Measurements from ENCODE around the gene PRMT3. TPM values are rescaled to one million over a fixed set of nuclear protein-coding genes. Genes with fewer than 3 reads are reported as not detected.

PRMT3 gene
- 20.9 and 23.6 TPM in 2 replicates for total RNA-seq (2021)
- Bru-seq, nascent RNA = percentile 84 among the genes with signal in this experiment
- percentile 73 among the genes with signal in this experiment for BruChase-seq, experiment 1, labeled RNA remaining after a 2-hour chase
- percentile 65 among the genes with signal in this experiment for BruChase-seq, experiment 2, labeled RNA remaining after a 6-hour chase
- long read RNA-seq, transcript PRMT3-202 (16 exons, 2,653 nt) = major isoform, 50 of 56 reads
- long read RNA-seq, partial matches to known transcripts = 0 of 56 reads
- long read RNA-seq, other reads (novel, unspliced or antisense) = 3 of 56 reads

DNA sequence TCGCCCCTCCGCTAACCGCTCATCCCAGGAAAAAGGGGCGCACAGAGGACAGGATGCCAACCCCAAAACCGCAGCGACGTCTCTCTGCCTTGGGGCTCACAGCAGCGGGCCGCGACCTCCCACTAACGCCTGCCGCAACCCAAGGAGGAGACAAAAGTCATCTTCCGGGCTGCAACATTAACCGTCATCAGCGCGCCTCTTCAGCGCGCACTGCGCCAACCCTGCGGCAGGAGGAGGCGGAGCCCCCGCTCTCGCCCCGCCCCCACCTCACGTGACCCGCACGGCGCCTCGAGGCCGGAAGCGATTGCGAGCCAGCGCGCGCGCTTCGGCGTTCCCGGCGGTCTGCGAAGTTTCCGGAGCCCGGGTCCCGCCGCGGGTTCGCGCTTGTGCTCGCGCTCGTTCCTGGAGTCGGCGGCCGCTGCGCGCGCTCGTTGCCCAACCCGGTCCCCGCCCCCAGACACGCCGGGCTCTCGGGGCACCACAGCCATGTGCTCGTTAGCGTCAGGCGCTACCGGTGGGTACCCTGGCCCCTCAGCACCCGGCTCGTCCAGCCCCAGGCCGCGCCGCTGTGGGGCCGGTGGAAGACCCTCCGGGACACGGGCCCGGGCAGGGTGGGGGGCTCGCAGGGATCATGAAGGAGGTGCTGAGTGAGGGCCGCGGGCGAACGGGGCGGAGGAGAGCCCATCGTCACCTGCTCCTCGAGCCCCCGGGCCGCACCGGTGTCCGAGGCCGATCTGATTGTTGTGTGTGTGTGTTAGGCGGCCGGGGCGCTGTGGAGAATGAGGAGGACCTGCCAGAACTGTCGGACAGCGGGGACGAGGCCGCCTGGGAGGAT lies at the start of gene PRMT3:
Gene PRMT3, plus strand, starts transcription at position 456 of the 835 bp plus-strand sequence. Its CDS starts 31 bp downstream, at position 487.
- H3K4me1 ChIP-seq (replicated peaks; ENCODE audit: insufficient read depth) = peaks cover 14% of the 10 kb centered on the region; the same call in 1 of the 2 replicates
- peak within 1 kb of the TSS; percentile 90 for H2AFZ ChIP-seq
- no peaks in the 10 kb centered on the region for H3K9me2 ChIP-seq (ENCODE audit: insufficient read depth)
- H3K27ac ChIP-seq = peak within 1 kb of the TSS; percentile 82
- H3K4me2 ChIP-seq = peak within 1 kb of the TSS; percentile 93
- H4K20me1 ChIP-seq (ENCODE audit: insufficient read depth) = peaks cover 4% of the 10 kb centered on the region; the same call in 1 of the 2 replicates
- ChIA-PET CTCF (no interaction called here), POLR2A (ENCODE audit: unreplicated experiment) (interaction anchor here (0.5 kb wide), 1 partner anchor 1131 kb away, joined by 4 read pairs; no protein-coding TSS in a partner anchor)
- intact Hi-C loops (cut with micrococcal nuclease; ENCODE audit: unreplicated experiment) = loop anchor here (1.0 kb wide), 1 partner anchor 20 kb away; no protein-coding TSS in a partner anchor
- H3F3A ChIP-seq (ENCODE audit: insufficient read depth, low read depth) = peaks cover 9% of the 10 kb centered on the region; the same call in 1 of the 2 replicates
- TF ChIP-seq, protein P1, sequence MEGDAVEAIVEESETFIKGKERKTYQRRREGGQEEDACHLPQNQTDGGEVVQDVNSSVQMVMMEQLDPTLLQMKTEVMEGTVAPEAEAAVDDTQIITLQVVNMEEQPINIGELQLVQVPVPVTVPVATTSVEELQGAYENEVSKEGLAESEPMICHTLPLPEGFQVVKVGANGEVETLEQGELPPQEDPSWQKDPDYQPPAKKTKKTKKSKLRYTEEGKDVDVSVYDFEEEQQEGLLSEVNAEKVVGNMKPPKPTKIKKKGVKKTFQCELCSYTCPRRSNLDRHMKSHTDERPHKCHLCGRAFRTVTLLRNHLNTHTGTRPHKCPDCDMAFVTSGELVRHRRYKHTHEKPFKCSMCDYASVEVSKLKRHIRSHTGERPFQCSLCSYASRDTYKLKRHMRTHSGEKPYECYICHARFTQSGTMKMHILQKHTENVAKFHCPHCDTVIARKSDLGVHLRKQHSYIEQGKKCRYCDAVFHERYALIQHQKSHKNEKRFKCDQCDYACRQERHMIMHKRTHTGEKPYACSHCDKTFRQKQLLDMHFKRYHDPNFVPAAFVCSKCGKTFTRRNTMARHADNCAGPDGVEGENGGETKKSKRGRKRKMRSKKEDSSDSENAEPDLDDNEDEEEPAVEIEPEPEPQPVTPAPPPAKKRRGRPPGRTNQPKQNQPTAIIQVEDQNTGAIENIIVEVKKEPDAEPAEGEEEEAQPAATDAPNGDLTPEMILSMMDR (conservative IDR thresholded peaks at IDR 0.05) = peak; percentile 96
- TF ChIP-seq EZH2 (IDR thresholded peaks at IDR 0.05; ENCODE audit: low read depth) = no peak
- DNase-seq = peak; percentile 80 to 96
- peaks cover 33% of the 10 kb centered on the region for H3K79me2 ChIP-seq (ENCODE audit: low read depth)
- no peaks in the 10 kb centered on the region for H3K27me3 ChIP-seq (ENCODE audit: insufficient read depth, low read depth)
- BruUV-seq (replicated peaks) = no TSS peak
- H3K4me3 ChIP-seq = peak within 1 kb of the TSS; percentile 83
- H3K36me3 ChIP-seq (ENCODE audit: low read depth) = peaks cover 1% of the 10 kb centered on the region; the same call in 1 of the 2 replicates
- no peaks in the 10 kb centered on the region for H3K9me3 ChIP-seq (ENCODE audit: insufficient read depth, low read depth)

DNA sequence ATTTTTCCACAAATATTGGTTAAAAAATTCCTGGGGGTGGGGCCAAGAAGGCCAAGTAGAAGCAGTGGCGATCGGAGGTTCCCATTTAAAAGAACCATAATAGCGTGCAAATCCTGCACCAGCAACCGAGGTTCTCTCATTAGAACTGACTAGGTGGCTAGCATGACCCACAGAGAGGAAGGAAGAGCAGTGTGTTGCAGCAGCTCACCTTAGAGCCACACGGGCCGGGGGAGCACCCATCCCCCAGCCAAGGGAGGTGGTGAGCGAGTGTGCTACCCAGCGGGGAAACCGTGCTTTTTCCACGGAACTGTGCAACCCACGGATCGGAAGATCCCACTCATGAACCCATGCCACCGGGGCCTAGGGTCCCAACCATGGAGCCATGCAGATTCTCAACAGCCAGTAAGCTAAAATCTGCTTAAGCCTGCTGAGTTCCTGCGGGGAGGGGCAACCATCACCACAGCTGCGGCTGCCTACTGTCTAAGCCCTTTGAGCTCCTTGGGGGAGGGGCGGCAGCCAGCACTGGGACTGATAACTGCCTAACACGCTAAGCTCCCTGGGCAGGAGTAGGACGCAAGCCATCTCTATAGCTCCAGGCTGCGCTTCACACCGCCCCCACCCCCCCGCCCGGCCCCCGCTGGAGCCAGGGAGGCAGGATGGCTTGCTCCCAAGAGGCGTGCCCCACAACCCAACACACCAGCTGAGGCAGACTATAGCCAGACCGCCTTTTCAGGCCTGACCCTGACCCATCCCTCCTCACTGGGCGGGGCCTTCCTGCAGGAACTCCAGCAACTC lies 45.0 kb upstream of the PRMT3 start:
- no peaks in the 10 kb centered on the region for H3K36me3 ChIP-seq (ENCODE audit: low read depth)
- H3K79me2 ChIP-seq (ENCODE audit: low read depth) = no peaks in the 10 kb centered on the region
- no peaks in the 10 kb centered on the region for H3K9me2 ChIP-seq (ENCODE audit: insufficient read depth)
- no peak overlapping the region for H3K4me3 ChIP-seq
- H3K4me1 ChIP-seq (replicated peaks; ENCODE audit: insufficient read depth) = no peaks in the 10 kb centered on the region
- ChIA-PET CTCF (no interaction called here), POLR2A (ENCODE audit: unreplicated experiment) (no interaction called here)
- intact Hi-C loops (cut with micrococcal nuclease; ENCODE audit: unreplicated experiment) = no loop called here
- DNase-seq = no peak
- H3F3A ChIP-seq (ENCODE audit: insufficient read depth, low read depth) = no peaks in the 10 kb centered on the region
- H3K27ac ChIP-seq = no peak overlapping the region
- no peak overlapping the region for H3K4me2 ChIP-seq
- TF ChIP-seq EZH2 (IDR thresholded peaks at IDR 0.05; ENCODE audit: low read depth) = no peak
- TF ChIP-seq, protein P1 (conservative IDR thresholded peaks at IDR 0.05) = no peak
- H2AFZ ChIP-seq = no peak overlapping the region
- BruUV-seq (replicated peaks) = no TSS peak
- H3K27me3 ChIP-seq (ENCODE audit: insufficient read depth, low read depth) = peaks cover 64% of the 10 kb centered on the region
- H3K9me3 ChIP-seq (ENCODE audit: insufficient read depth, low read depth) = no peaks in the 10 kb centered on the region
- H4K20me1 ChIP-seq (ENCODE audit: insufficient read depth) = no peaks in the 10 kb centered on the region

DNA sequence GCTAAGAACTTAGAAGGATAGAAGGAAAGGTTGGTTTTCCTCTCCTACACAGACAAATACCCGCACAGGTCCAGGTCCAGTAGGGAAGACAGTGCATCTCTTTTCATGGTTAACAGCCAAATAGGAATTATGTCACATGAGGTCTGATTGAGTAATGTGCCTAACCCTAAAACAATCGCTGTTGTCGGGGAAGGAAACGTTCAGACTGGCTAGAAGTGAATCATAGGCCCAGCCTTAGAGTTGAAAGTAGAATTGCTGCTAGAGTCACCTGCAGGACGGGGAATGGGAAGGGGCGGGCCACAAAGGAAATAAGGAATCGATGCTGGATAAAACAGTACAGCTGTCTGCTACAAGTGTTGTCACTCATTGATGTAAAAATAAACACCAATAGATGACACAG lies 36.4 kb upstream of the PRMT3 start:
- no peaks in the 10 kb centered on the region for H4K20me1 ChIP-seq (ENCODE audit: insufficient read depth)
- CTCF ChIA-PET = interaction anchor here (0.6 to 1.0 kb wide), 3 partner anchors 216 to 398 kb away, joined by 3 to 6 read pairs (median 3); no protein-coding TSS in a partner anchor
- H3K9me3 ChIP-seq (ENCODE audit: insufficient read depth, low read depth) = no peaks in the 10 kb centered on the region
- H3K4me3 ChIP-seq = no peak overlapping the region
- H3K4me1 ChIP-seq (replicated peaks; ENCODE audit: insufficient read depth) = no peaks in the 10 kb centered on the region; the same call in 1 of the 2 replicates
- H3K27me3 ChIP-seq (ENCODE audit: insufficient read depth, low read depth) = peaks cover 17% of the 10 kb centered on the region
- BruUV-seq (replicated peaks) = no TSS peak
- H3K9me2 ChIP-seq (ENCODE audit: insufficient read depth) = no peaks in the 10 kb centered on the region
- H3K36me3 ChIP-seq (ENCODE audit: low read depth) = no peaks in the 10 kb centered on the region
- TF ChIP-seq, protein P1 (conservative IDR thresholded peaks at IDR 0.05) = no peak
- TF ChIP-seq EZH2 (IDR thresholded peaks at IDR 0.05; ENCODE audit: low read depth) = no peak
- H3F3A ChIP-seq (ENCODE audit: insufficient read depth, low read depth) = no peaks in the 10 kb centered on the region
- H3K4me2 ChIP-seq = no peak overlapping the region
- H2AFZ ChIP-seq = no peak overlapping the region
- H3K27ac ChIP-seq = no peak overlapping the region
- intact Hi-C loops (cut with micrococcal nuclease; ENCODE audit: unreplicated experiment) = loop anchor here (5.0 to 10.0 kb wide), 3 partner anchors 396 to 1279 kb away; no protein-coding TSS in a partner anchor
- H3K79me2 ChIP-seq (ENCODE audit: low read depth) = no peaks in the 10 kb centered on the region
- no peak for DNase-seq
- POLR2A ChIA-PET (ENCODE audit: unreplicated experiment) = no interaction called here

All from PC-9 (cell line).